CD1c-positive myeloid dendritic cell (primary cell): ENCODE data around the gene RUNDC3A.
A peak's percentile ranks its signal among the peaks of the same experiment; 100 is the strongest.

ENCODE experiments used
- DNase-seq: peaks from one replicate; pipeline ENCODE4 v3.0.0-alpha.2; 2016; ENCODE audit errors: extremely low spot score

Gene RUNDC3A

GRCh38 chr17:44308320-44308818 is at the start of gene RUNDC3A:
RUNDC3A (plus strand) TSS chr17:44308601; CDS start chr17:44308833, 232 bp downstream.
- DNase-seq: peak; percentile 75

GRCh38 chr17:44258811-44259351 is 49.5 kb upstream of the RUNDC3A start:
- DNase-seq: no peak

GRCh38 chr17:44260296-44260695 is 48.1 kb upstream of the RUNDC3A start:
- no peak for DNase-seq

- no peak for DNase-seq
Measured at GRCh38 chr17:44262654-44263225, 45.7 kb upstream of the RUNDC3A start.

GRCh38 chr17:44263345-44263902 is 45.0 kb upstream of the RUNDC3A start:
- no peak for DNase-seq

- no peak for DNase-seq
Measured at GRCh38 chr17:44266402-44267164, 41.8 kb upstream of the RUNDC3A start.

- no peak for DNase-seq
Measured at GRCh38 chr17:44267165-44267455, 41.3 kb upstream of the RUNDC3A start.

DNA sequence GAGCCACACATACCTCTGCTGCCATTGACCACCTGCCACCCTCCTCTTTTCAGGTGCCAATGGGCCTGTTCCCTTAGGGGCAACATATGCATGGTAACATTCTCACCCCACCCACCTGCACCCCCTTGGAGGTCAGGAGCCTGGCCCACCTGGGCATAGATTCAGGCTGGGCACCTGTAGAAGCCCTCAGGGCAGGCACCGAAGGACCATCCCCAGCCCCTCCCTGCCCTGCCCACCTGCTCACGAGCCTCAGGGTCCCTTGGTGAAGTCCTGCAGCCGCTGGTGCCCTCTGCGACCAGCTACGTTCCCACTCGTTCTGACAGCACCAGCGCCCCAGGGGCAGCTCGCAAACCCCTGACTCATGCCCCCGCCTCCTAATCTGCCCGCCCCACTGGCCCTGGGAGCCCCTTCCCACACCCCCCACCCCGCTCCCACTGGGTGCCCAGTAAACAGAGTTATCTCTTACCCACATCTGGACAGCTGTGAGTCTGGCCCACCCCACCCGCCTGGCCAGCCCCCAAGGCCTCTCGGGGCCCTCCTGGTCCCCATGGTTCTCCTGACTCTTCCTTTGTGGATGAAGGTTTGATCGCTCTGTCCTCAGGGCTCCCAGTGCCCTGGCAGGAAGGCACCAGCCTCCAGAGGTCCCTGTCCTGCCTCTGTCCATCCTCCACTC is 40.4 kb upstream of the RUNDC3A start, which contains the start of gene SLC4A1:
Gene SLC4A1 (minus strand): TSS at position 318 of the 673 bp plus-strand sequence. CDS start 5,269 bp downstream, outside the sequence.
- no peak for DNase-seq

- no peak for DNase-seq
Measured at GRCh38 chr17:44268709-44269534, 39.5 kb upstream of the RUNDC3A start.

DNA sequence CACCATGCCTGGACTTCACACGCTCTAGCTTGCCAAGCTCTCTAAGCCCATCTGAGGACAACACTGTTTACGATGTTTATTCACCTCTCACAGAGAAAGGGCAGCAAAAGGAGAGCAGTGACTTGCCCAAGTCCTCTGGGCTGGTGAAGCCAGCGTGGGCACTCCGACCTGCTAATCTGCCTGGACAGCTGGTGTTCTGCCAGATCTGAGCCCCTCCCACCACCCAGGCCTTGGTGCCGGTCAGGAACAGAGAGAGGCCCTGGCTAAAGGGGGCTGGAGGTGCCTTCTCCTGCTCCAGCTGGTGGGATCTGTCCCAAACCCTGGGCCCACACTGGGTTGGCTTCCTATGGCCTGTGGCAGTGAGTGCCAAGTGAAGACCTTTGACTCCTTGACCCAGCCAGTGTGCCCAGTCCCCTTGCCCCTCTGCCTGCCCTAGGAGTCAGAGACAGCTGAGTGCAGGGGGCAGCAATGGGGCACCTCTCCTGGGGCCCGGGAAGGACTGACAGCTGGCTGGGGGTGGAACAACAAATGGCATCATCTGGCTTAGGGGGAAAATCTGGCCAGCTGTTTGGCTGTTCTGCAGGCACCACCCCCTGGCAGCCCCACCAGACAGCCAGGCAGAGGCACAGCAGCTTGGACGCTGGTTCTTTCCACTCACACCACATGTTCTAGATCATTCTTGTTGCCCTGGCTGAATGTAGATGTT is 38.7 kb upstream of the RUNDC3A start:
- no peak for DNase-seq

DNA sequence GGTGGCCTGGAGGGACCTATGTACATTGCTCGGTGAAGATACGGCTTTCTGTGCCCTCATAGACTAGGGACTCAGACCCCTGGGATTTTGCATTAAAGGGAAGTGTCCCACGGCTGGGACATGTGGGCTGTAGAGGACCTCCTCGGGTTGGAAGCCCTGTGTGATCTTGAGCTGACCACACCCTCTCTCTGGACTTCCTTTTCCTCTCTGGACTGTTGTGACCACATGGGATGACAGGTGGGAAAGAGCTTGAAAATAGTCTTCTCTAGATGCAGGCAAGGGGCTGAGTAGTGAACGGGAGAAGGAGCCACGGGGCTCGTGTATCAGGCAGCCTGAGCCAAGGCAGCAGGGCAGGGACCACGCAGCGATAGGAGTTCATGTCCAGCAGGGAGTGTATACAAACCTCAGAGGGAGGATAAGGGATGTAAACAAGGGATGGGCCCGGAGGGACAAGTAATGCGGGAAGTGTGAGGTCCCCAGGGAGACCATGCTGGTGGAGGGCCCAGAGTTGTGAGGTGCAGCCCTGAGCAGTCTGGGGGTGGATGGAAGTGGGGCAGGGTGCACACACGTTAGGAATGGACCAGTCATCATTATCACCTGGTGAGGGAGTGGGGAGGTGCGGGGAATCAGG is 36.0 kb upstream of the RUNDC3A start:
- peak; percentile 12 for DNase-seq

- no peak for DNase-seq
Measured at GRCh38 chr17:44272954-44273353, 35.4 kb upstream of the RUNDC3A start.

GRCh38 chr17:44273607-44274006 is 34.8 kb upstream of the RUNDC3A start:
- DNase-seq: no peak

DNA sequence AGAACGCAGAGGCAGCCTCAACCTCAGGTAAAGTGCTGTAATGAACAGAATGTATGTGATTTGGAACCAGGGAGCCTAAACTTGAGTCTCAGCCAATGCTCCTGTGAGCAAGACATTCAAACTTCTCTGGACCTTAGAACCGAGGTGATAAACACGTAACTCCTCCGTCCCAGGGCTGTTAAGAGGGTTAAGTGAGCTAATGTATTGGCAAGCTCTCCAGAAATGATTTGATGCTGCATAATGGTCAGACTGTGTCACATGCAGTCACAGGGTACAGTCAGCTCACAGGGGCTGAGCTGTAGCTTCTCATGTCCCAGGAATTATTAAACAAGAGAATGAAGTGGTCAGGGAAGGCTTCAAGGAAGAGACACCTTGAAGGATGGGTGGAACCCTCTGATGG is 30.4 kb upstream of the RUNDC3A start:
- no peak for DNase-seq

DNA sequence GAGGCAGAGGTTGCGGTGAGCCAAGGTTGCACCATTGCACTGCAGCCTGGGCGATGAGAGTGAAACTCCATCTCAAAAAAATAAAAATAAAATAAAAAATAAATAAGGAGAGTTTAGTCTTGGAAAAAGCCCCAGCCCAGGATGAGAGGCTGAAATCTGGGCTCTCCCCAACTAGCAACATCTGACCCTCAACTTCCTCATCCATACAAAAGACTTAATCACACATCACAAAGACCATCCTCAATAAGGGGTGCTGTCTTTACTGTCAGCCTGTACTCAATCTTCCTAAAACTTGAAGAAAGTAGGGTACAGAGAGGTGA is 29.1 kb upstream of the RUNDC3A start:
- DNase-seq: no peak

- peak; percentile 85 for DNase-seq
Measured at GRCh38 chr17:44279666-44280391, 28.6 kb upstream of the RUNDC3A start.

DNA sequence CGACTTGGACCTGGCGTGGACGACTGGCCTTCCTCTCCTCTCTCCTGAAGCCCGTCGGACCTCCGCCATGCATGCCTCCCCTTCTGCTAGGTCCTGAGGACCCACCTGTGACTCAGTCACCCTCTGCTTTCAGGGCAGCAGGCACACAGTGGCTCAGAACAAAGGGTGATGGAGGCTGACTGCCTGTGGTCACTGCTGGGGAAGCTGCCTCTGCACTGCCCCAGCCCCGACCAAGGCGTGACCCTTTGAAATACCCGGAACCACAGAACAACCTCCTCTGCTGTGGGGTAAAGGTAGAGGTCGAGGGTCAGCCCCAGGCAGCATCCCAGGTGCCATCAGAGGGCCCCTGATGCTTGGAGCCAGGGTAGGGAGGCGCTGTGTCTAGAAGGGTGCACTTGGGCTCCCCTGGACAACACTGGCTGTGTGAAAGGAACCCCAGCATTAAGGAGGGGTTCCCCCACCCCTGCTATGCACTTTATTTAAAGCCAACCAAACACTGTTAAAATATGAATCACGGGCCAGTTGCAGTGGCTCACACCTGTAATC is 27.9 kb upstream of the RUNDC3A start:
- peak; percentile 4 for DNase-seq

GRCh38 chr17:44281570-44281969 is 26.8 kb upstream of the RUNDC3A start:
- no peak for DNase-seq

GRCh38 chr17:44282264-44282663 is 26.1 kb upstream of the RUNDC3A start:
- DNase-seq: no peak
